HCT116 (cell line): ENCODE measurements around the gene TPSD1. TPM values are rescaled to one million over a fixed set of nuclear protein-coding genes. Genes with fewer than 3 reads are reported as not detected.

ENCODE experiments used
- ATAC-seq: fragments of 200-7000 bp; cut with Tn5 transposase; 2 replicates; pipeline ENCODE4 v1.9.1; 2020; ENCODE audit warnings: mild to moderate bottlenecking, moderate library complexity
- BruUV-seq: library from RNA; stranded (reverse); fragments of 400-500 nt; replicated peaks from 2 replicates; lab custom pipeline; 2021; lab: Mats Ljungman, UMichigan
- CTCF ChIA-PET: fragments of 300-600 bp; sonication (Branson Sonifier 250); formaldehyde crosslinking; loops from one replicate; lab custom pipeline; 2021; ENCODE audit warnings: antibody characterized with exemption; lab: Charles Lee
- POLR2A ChIA-PET: fragments of 300-600, 350-600 bp; sonication (Branson Sonifier 250); formaldehyde crosslinking; loops from one replicate; lab custom pipeline; 2021; ENCODE audit warnings: antibody characterized with exemption; lab: Charles Lee
- RAD21 ChIA-PET, 2 experiments: fragments of 300-600 bp; sonication (Branson Sonifier 250); formaldehyde crosslinking; loops; one replicate each; lab custom pipeline; 2023; ENCODE audit warnings: low total read pairs in 2 of 2; ENCODE audit not compliant: uncharacterized antibody in 2 of 2, unreplicated experiment in 2 of 2, low non-redundant PET in 1 of 2; lab: Charles Lee
- DNase-seq: peaks from one replicate; pipeline ENCODE4 v3.0.0-alpha.2; 2010; ENCODE audit warnings: low read depth, low spot score
- H2AFZ ChIP-seq: fragments of 200-600 bp; shearing (Covaris generic), sonication (generic); 2 replicates; pipeline ENCODE4 v1.6.1; 2017; ENCODE audit warnings: low read depth, mixed run types, mixed read lengths, antibody characterized with exemption, low read length; ENCODE audit not compliant: poor library complexity, severe bottlenecking
- H3K27ac ChIP-seq: 2 replicates; pipeline ENCODE4 v1.5.1; 2012; ENCODE audit warnings: low read depth, low read length
- H3K27me3 ChIP-seq: fragments of 200-600 bp; sonication (generic); 2 replicates; pipeline ENCODE4 v1.6.1; 2016; ENCODE audit warnings: mixed run types, low read length, mixed read lengths; ENCODE audit not compliant: insufficient read depth
- H3K36me3 ChIP-seq, 2 experiments: fragments of 200-500 bp in 1 of 2; fragments of 200-600 bp in 1 of 2; sonication (Bioruptor generic) in 1 of 2; sonication (generic) in 1 of 2; 2 replicates each; pipeline versions ENCODE4 v1.5.1 to v1.6.1; 2014 to 2016; ENCODE audit warnings: low read length in 2 of 2, inconsistent platforms in 1 of 2, mixed read lengths in 1 of 2, mixed run types in 1 of 2; ENCODE audit not compliant: insufficient read depth in 2 of 2, control insufficient read depth in 1 of 2
- H3K4me1 ChIP-seq, 2 experiments: fragments of 200-600 bp in 1 of 2; sonication (generic) in 1 of 2; 2 replicates each; pipeline versions ENCODE4 v1.5.1 to v1.6.1; 2012 to 2017; ENCODE audit warnings: low read length in 2 of 2, inconsistent platforms in 1 of 2, mild to moderate bottlenecking in 1 of 2, mixed read lengths in 1 of 2, mixed run types in 1 of 2, moderate library complexity in 1 of 2; ENCODE audit not compliant: insufficient read depth in 2 of 2, control insufficient read depth in 1 of 2
- H3K4me2 ChIP-seq: fragments of 200-600 bp; sonication (generic); 2 replicates; pipeline ENCODE4 v1.6.1; 2017; ENCODE audit warnings: mixed run types, low read length, mixed read lengths
- H3K4me3 ChIP-seq, 2 experiments: fragments of 200-600 bp in 1 of 2; sonication (generic) in 1 of 2; replicated peaks in 1 of 2; 2 replicates each; pipeline ENCODE4 v1.5.1; 2011 to 2016; ENCODE audit warnings: low read length in 2 of 2, control low read depth in 1 of 2, low read depth in 1 of 2, mild to moderate bottlenecking in 1 of 2, mixed read lengths in 1 of 2, mixed run types in 1 of 2
- H3K79me2 ChIP-seq: fragments of 200-600 bp; sonication (generic); 2 replicates; pipeline ENCODE4 v1.6.1; 2017; ENCODE audit warnings: mild to moderate bottlenecking, mixed run types, low read length, moderate library complexity, mixed read lengths; ENCODE audit not compliant: insufficient read depth
- H3K9ac ChIP-seq: fragments of 200-600 bp; sonication (generic); 2 replicates; pipeline ENCODE4 v1.6.1; 2016; ENCODE audit warnings: low read length, mixed read lengths
- H3K9me2 ChIP-seq: fragments of 200-600 bp; sonication (generic), shearing (Covaris generic); 2 replicates; pipeline ENCODE4 v1.6.1; 2017; ENCODE audit warnings: mixed run types, mild to moderate bottlenecking, moderate library complexity; ENCODE audit not compliant: insufficient read depth
- H3K9me3 ChIP-seq, 2 experiments: fragments of 200-500 bp in 1 of 2; fragments of 200-600 bp in 1 of 2; sonication (Bioruptor generic) in 1 of 2; sonication (generic) in 1 of 2; 2 replicates each; pipeline ENCODE4 v1.6.1; 2014 to 2017; ENCODE audit warnings: low read length in 2 of 2, mixed read lengths in 2 of 2, inconsistent platforms in 1 of 2, low read depth in 1 of 2, mild to moderate bottlenecking in 1 of 2, mixed run types in 1 of 2, moderate library complexity in 1 of 2; ENCODE audit not compliant: control insufficient read depth in 1 of 2, insufficient read depth in 1 of 2
- H4K20me1 ChIP-seq: fragments of 200-600 bp; sonication (generic), shearing (Covaris generic); 2 replicates; pipeline ENCODE4 v1.6.1; 2017; ENCODE audit warnings: mixed run types, mild to moderate bottlenecking, moderate library complexity; ENCODE audit not compliant: insufficient read depth
- CEBPB ChIP-seq: IDR thresholded peaks from 2 replicates; pipeline ENCODE4 v1.6.1; 2012; ENCODE audit warnings: low read depth
- CTCF ChIP-seq, 3 experiments: fragments of 200-600 bp in 1 of 3; sonication (generic) in 1 of 3; IDR thresholded peaks in 2 of 3; conservative IDR thresholded peaks in 1 of 3; 2 replicates each; pipeline ENCODE4 v1.5.1; 2012 to 2017; ENCODE audit warnings: low read depth in 2 of 3, low read length in 2 of 3, antibody characterized with exemption in 1 of 3, borderline replicate concordance in 1 of 3, control low read depth in 1 of 3, mild to moderate bottlenecking in 1 of 3, mixed read lengths in 1 of 3, mixed run types in 1 of 3, moderate library complexity in 1 of 3; ENCODE audit not compliant: insufficient read depth in 1 of 3
- EGR1 ChIP-seq: IDR thresholded peaks from 2 replicates; pipeline ENCODE4 v1.6.1; 2012; ENCODE audit warnings: low read depth
- ELF1 ChIP-seq: IDR thresholded peaks from 2 replicates; pipeline ENCODE4 v1.6.1; 2012; ENCODE audit warnings: low read depth, borderline replicate concordance
- EZH2 ChIP-seq: fragments of 200-600 bp; sonication (generic); IDR thresholded peaks from 2 replicates; pipeline ENCODE4 v1.6.1; 2017; ENCODE audit warnings: antibody characterized with exemption, mixed run types
- EZH2phosphoT487 ChIP-seq: fragments of 200-600 bp; IDR thresholded peaks from 2 replicates; pipeline ENCODE4 v1.6.1; 2018; ENCODE audit warnings: antibody characterized with exemption, borderline replicate concordance
- FOSL1 ChIP-seq: IDR thresholded peaks from 2 replicates; pipeline ENCODE4 v1.6.1; 2012; ENCODE audit warnings: low read depth
- JUND ChIP-seq: IDR thresholded peaks from 2 replicates; pipeline ENCODE4 v1.6.1; 2012
- POLR2A ChIP-seq: IDR thresholded peaks from 2 replicates; pipeline ENCODE4 v1.7.0; 2011; ENCODE audit warnings: borderline replicate concordance; ENCODE audit not compliant: insufficient read depth, insufficient read length; ENCODE audit errors: extremely low read depth
- POLR2AphosphoS5 ChIP-seq: IDR thresholded peaks from 2 replicates; pipeline ENCODE4 v1.6.1; 2011; ENCODE audit warnings: mild to moderate bottlenecking, low read depth, low read length, moderate library complexity
- RAD21 ChIP-seq: IDR thresholded peaks from 2 replicates; pipeline ENCODE4 v1.6.1; 2012; ENCODE audit warnings: low read depth, mild to moderate bottlenecking
- SIN3A ChIP-seq: IDR thresholded peaks from 2 replicates; pipeline ENCODE4 v1.6.1; 2012; ENCODE audit warnings: low read depth
- SP1 ChIP-seq: IDR thresholded peaks from 2 replicates; pipeline ENCODE4 v1.6.1; 2012; ENCODE audit warnings: low read depth
- SRF ChIP-seq: IDR thresholded peaks from 2 replicates; pipeline ENCODE4 v1.6.1; 2012; ENCODE audit warnings: low read depth
- TCF7L2 ChIP-seq: IDR thresholded peaks from 2 replicates; pipeline ENCODE4 v1.7.0; 2011; ENCODE audit warnings: borderline replicate concordance, inconsistent platforms; ENCODE audit not compliant: insufficient read depth, insufficient read length; ENCODE audit errors: extremely low read depth
- ZBTB33 ChIP-seq: IDR thresholded peaks from 2 replicates; pipeline ENCODE4 v1.6.1; 2011; ENCODE audit warnings: mild to moderate bottlenecking, low read length, moderate library complexity; ENCODE audit not compliant: insufficient replicate concordance; ENCODE audit errors: extremely low read depth
- ZFX ChIP-seq: fragments of 450-650 bp; IDR thresholded peaks from 2 replicates; pipeline ENCODE4 v1.6.1; 2017
- ZNF274 ChIP-seq: fragments of 200-500 bp; sonication (Bioruptor generic); IDR thresholded peaks from 2 replicates; pipeline ENCODE4 v1.6.1; 2014; ENCODE audit warnings: mild to moderate bottlenecking, low read depth, low read length, inconsistent platforms
- intact Hi-C: fragments of 100-400 bp; cut with micrococcal nuclease; formaldehyde crosslinking; loops from 2 replicates; pipeline ENCODE4 v1.10.0; 2022
- total RNA-seq: library from RNA; stranded (reverse); gene quantifications from one replicate; pipeline ENCODE4 v1.2.1, GENCODE V29; 2021; ENCODE audit not compliant: unreplicated experiment
- TF ChIP-seq, protein P1 (sequence below): IDR thresholded peaks from 2 replicates; pipeline ENCODE4 v1.6.1; 2012
- TF ChIP-seq, protein P2 (sequence below): IDR thresholded peaks from 2 replicates; pipeline ENCODE4 v1.6.1; 2012

Gene TPSD1
- total RNA-seq, 1 experiment from 2014 or later = not detected

DNA sequence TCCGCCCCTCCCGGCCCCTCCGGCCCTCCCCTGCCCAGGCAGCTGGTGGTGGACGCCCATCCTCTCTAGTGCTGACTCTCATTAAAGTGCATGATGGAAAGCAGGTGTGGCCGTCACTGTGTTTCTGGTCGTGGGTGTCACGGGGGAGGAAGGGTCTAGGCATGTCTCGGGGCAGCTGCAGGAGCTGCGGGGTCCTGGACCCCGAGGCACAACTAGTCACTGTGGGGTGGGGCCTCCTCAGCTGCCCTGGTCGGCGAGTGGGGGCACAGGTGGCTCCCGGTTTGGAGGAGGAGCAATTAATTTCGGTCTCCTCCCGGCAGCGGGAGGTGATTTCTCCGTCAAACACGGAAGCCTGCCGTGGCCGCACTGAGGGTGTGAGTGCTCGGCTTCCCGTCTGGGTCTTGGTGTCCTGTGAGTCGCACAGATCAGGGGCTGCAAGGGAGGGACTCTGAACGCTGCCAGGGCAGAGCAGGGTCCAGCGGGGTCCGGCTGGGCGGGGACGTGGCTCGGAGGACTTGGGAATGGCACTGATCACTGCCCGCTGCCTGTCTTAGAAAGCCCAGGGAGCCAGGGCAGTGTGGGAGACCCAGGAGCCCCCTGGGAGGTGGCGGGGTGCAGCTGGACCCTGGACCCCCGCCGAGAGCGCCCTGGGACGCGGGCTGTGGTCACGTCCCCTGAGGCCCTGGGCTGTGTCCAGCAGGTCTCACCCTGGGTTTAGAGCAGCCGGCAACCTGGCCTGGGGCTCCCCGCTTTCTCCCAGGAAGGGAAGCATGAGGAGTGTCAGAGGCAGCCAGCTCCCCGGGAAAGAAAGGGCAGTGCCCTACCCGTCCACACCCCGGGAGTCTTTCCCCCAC, 3.3 kb downstream of the TPSD1 start:
- POLR2A ChIA-PET = no interaction called here

More for the DNA sequence above, 3.3 kb downstream of the TPSD1 start:
- DNase-seq (no peak), ATAC-seq (no peak)
- intact Hi-C loops = no loop called here
- ChIA-PET CTCF (no interaction called here), RAD21 (no interaction called here)
- Histone ChIP-seq H3K36me3 (no peaks in the 10 kb centered on the region), H3K79me2 (no peaks in the 10 kb centered on the region), H3K27me3 (peaks cover 4% of the 10 kb centered on the region; the same call in 1 of the 2 replicates), H4K20me1 (no peaks in the 10 kb centered on the region), H3K27ac (no peak overlapping the region), H3K4me1 (peaks cover 4 to 13% of the 10 kb centered on the region in 2 experiments; a peak in 3 of 4 replicates), H3K9me2 (no peaks in the 10 kb centered on the region), H3K9ac (no peak overlapping the region), H3K4me3 (peak overlapping the region in 1 of 2 experiments; percentile 32; a peak in 1 of 4 replicates), H3K9me3 (no peaks in the 10 kb centered on the region), H3K4me2 (peak overlapping the region; percentile 55), H2AFZ (no peak overlapping the region)
- no peak for TF ChIP-seq SIN3A
- TF ChIP-seq EZH2 = no peak
- no peak for TF ChIP-seq POLR2A
- TF ChIP-seq, protein P1, sequence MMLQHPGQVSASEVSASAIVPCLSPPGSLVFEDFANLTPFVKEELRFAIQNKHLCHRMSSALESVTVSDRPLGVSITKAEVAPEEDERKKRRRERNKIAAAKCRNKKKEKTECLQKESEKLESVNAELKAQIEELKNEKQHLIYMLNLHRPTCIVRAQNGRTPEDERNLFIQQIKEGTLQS = no peak
- TF ChIP-seq CEBPB = no peak
- TF ChIP-seq ELF1 = no peak
- no peak for TF ChIP-seq POLR2AphosphoS5
- TF ChIP-seq CTCF (IDR thresholded peaks at IDR 0.05 in 2 of 3, conservative IDR thresholded peaks at IDR 0.05 in 1 of 3; ENCODE audit: borderline replicate concordance in 1 of 3, insufficient read depth in 1 of 3, low read depth in 2 of 3, low read length in 2 of 3) = no peak
- no peak for TF ChIP-seq ZBTB33
- TF ChIP-seq ZFX = no peak
- TF ChIP-seq SRF = no peak
- TF ChIP-seq SP1 = no peak
- TF ChIP-seq EGR1 = no peak
- TF ChIP-seq, protein P2, sequence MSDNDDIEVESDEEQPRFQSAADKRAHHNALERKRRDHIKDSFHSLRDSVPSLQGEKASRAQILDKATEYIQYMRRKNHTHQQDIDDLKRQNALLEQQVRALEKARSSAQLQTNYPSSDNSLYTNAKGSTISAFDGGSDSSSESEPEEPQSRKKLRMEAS = no peak
- TF ChIP-seq FOSL1 = no peak
- no peak for TF ChIP-seq RAD21
- no peak for TF ChIP-seq JUND
- no peak for TF ChIP-seq EZH2phosphoT487
- TF ChIP-seq TCF7L2 = no peak
- TF ChIP-seq ZNF274 = no peak
- BruUV-seq = no TSS peak
